ENCODE results near the gene TECR. TPM values are rescaled to one million over a fixed set of nuclear protein-coding genes. Genes with fewer than 3 reads are reported as not detected.

TECR gene
- total RNA-seq, 1 experiment from 2014 or later, result 164 TPM

- Histone ChIP-seq H3K9ac (ENCODE audit: extremely low read depth, insufficient read length, low read length) (no peak overlapping the region), H4K5ac (ENCODE audit: insufficient read length, low read depth, low read length) (no peak overlapping the region), H3K9me3 (ENCODE audit: control insufficient read depth, low read depth, low read length) (no peaks in the 10 kb centered on the region), H2AFZ (ENCODE audit: low read length) (no peak overlapping the region), H3K23ac (ENCODE audit: insufficient read length, low read depth, low read length) (no peak overlapping the region), H2BK120ac (ENCODE audit: low read depth, low read length, poor library complexity, severe bottlenecking) (no peak overlapping the region), H2BK20ac (ENCODE audit: low read depth, low read length, poor library complexity, severe bottlenecking) (no peak overlapping the region), H3K4ac (ENCODE audit: low read depth, low read length) (no peak overlapping the region), H4K8ac (replicated peaks; ENCODE audit: insufficient read length, low read depth, low read length) (no peak overlapping the region), H3K4me2 (ENCODE audit: insufficient read depth, insufficient read length, low read length) (no peak overlapping the region), H3T11ph (ENCODE audit: low read length) (no peak overlapping the region), H3K23me2 (ENCODE audit: insufficient read length, low read depth, low read length, poor library complexity, severe bottlenecking) (peaks cover 9% of the 10 kb centered on the region), H2AK5ac (ENCODE audit: insufficient read length, low read length) (no peak overlapping the region), H4K91ac (ENCODE audit: insufficient read length, low read depth, low read length) (no peak overlapping the region), H2BK12ac (ENCODE audit: insufficient read length, low read depth, low read length) (no peak overlapping the region), H3K27me3 (ENCODE audit: insufficient read depth, low read length) (no peaks in the 10 kb centered on the region), H4K20me1 (ENCODE audit: control insufficient read depth, insufficient read depth, insufficient read length) (no peaks in the 10 kb centered on the region), H3K27ac (ENCODE audit: insufficient read length, low read depth, low read length) (no peak overlapping the region), H3K4me1 (ENCODE audit: insufficient read depth, low read length) (no peaks in the 10 kb centered on the region), H3K56ac (ENCODE audit: insufficient read length, low read depth, low read length) (no peak overlapping the region), H3K79me2 (ENCODE audit: insufficient read depth, low read length) (peaks cover 14% of the 10 kb centered on the region; the same call in 1 of the 2 replicates), H3K18ac (ENCODE audit: insufficient read length, low read depth, low read length) (no peak overlapping the region), H2BK15ac (ENCODE audit: low read depth, low read length) (no peak overlapping the region), H3K79me1 (ENCODE audit: insufficient read depth, low read depth, low read length, poor library complexity, severe bottlenecking) (peaks cover 9% of the 10 kb centered on the region), H2BK5ac (ENCODE audit: insufficient read length, low read length) (no peak overlapping the region), H3K14ac (ENCODE audit: insufficient read depth, low read length) (no peak overlapping the region)
- no peak for TF ChIP-seq CTCF (conservative IDR thresholded peaks at IDR 0.05)
- Mint-ChIP-seq H3K9me3 (no peaks in the 10 kb centered on the region), H3K27me3 (ENCODE audit: low read depth) (no peaks in the 10 kb centered on the region; the same call in 1 of the 2 replicates), H3K27ac (peak overlapping the region in 2 of 3 experiments; percentile 50 to 54; a peak in 4 of 7 replicates), H3K4me1 (peaks cover 26 to 31% of the 10 kb centered on the region in 2 experiments), H3K4me3 (peak overlapping the region in 1 of 2 experiments; percentile 69; a peak in 2 of 5 replicates), H3K36me3 (ENCODE audit: insufficient read depth in 1 of 3, low read depth in 3 of 3) (peaks cover 22 to 24% (median 22%) of the 10 kb centered on the region in 3 experiments; a peak in 6 of 7 replicates)
- DNase-seq, result no peak
- no CpG with 5 or more reads among the region's 2 CpGs for WGBS (ENCODE audit: extremely low coverage, insufficient read length, low lambda C conversion rate)
Observed at GRCh38 chr19:14519860-14520407, 9.5 kb upstream of the TECR start.

All from H9 (cell line).